Chondrocyte (in vitro differentiated cells): ENCODE data around the gene TNIK. TPM values are rescaled to one million over a fixed set of nuclear protein-coding genes. Genes with fewer than 3 reads are reported as not detected.

Source experiments
- DNase-seq: peaks from one replicate; pipeline ENCODE4 v3.0.0; 2021; ENCODE audit warnings: mixed read lengths, low spot score
- H3K27ac Mint-ChIP-seq: one replicate; pipeline ENCODE4 v1.8.0; 2021; ENCODE audit warnings: mild to moderate bottlenecking, moderate library complexity, mixed read lengths; ENCODE audit not compliant: unreplicated experiment
- H3K27me3 Mint-ChIP-seq: 2 replicates; pipeline ENCODE4 v1.8.0; 2021; ENCODE audit warnings: low read depth, mixed read lengths
- H3K36me3 Mint-ChIP-seq: 2 replicates; pipeline ENCODE4 v1.8.0; 2021; ENCODE audit warnings: low read depth, mixed read lengths
- H3K4me1 Mint-ChIP-seq: 2 replicates; pipeline ENCODE4 v1.8.0; 2021; ENCODE audit warnings: low read depth, mild to moderate bottlenecking, mixed read lengths
- H3K4me3 Mint-ChIP-seq: one replicate; pipeline ENCODE4 v1.8.0; 2021; ENCODE audit warnings: mild to moderate bottlenecking, moderate library complexity, mixed read lengths; ENCODE audit not compliant: unreplicated experiment
- H3K9me3 Mint-ChIP-seq: 2 replicates; pipeline ENCODE4 v1.8.0; 2021; ENCODE audit warnings: low read depth, mixed read lengths
- total RNA-seq: library from RNA; stranded (reverse); gene quantifications from 3 replicates; pipeline ENCODE4 v1.2.1, GENCODE V29; 2021
- TF ChIP-seq, protein P1 (sequence below): fragments of 200-600 bp; sonication (generic); IDR thresholded peaks from 2 replicates; pipeline ENCODE4 v1.5.0; 2021; ENCODE audit warnings: antibody characterized with exemption, mild to moderate bottlenecking, moderate library complexity

TNIK gene
- total RNA-seq, 1 donor from 2014 or later = 17.5 TPM

DNA sequence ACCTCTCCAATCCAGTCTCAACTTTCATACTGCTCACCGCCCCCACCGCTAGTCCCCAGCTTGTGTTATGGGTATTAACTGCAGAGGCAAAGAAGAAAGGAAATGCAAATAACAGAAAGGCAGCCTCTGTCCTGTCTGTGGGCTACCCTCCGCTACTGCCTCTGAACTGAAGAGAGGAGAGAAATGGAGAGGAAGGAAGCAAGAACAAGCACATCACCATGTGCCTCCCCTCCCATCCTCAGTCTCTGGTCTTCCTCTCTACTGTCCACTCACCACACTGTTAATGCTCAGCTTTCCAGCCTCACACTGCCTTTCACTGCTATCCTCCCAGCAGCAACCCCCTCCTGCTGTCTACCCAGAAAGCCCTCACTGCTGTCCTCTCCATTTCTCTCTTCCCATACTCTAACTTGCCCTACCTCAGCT, 294.7 kb downstream of the TNIK start:
- no peaks in the 10 kb centered on the region for H3K27me3 Mint-ChIP-seq
- peaks cover 7% of the 10 kb centered on the region for H3K4me1 Mint-ChIP-seq
- peaks cover 26% of the 10 kb centered on the region for H3K36me3 Mint-ChIP-seq
- H3K4me3 Mint-ChIP-seq = no peak overlapping the region
- DNase-seq = no peak
- H3K27ac Mint-ChIP-seq = no peak overlapping the region
- H3K9me3 Mint-ChIP-seq = peaks cover 6% of the 10 kb centered on the region
- TF ChIP-seq, protein P1, sequence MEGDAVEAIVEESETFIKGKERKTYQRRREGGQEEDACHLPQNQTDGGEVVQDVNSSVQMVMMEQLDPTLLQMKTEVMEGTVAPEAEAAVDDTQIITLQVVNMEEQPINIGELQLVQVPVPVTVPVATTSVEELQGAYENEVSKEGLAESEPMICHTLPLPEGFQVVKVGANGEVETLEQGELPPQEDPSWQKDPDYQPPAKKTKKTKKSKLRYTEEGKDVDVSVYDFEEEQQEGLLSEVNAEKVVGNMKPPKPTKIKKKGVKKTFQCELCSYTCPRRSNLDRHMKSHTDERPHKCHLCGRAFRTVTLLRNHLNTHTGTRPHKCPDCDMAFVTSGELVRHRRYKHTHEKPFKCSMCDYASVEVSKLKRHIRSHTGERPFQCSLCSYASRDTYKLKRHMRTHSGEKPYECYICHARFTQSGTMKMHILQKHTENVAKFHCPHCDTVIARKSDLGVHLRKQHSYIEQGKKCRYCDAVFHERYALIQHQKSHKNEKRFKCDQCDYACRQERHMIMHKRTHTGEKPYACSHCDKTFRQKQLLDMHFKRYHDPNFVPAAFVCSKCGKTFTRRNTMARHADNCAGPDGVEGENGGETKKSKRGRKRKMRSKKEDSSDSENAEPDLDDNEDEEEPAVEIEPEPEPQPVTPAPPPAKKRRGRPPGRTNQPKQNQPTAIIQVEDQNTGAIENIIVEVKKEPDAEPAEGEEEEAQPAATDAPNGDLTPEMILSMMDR = no peak

DNA sequence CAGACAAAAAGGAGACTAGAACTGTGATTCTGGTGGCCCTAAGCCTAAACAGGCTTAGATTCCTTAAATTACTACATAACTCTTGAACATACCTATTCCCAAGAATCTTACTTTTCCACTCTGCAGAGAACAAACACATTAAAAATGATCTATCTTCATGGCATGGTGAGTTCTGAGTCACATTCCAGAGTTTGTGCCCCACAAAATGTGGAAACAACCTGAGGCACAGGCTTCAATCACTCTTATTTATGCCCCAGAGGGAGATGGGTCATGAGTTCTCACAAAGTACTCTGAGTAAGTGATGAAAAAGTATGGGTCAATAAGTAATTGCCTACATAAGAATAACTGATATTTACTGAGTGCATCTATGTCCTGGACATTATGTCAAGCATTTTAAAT, 296.1 kb downstream of the TNIK start:
- no peak overlapping the region for H3K27ac Mint-ChIP-seq
- H3K4me1 Mint-ChIP-seq = peaks cover 7% of the 10 kb centered on the region
- no peaks in the 10 kb centered on the region for H3K27me3 Mint-ChIP-seq
- H3K9me3 Mint-ChIP-seq = peaks cover 6% of the 10 kb centered on the region
- no peak for DNase-seq
- TF ChIP-seq, protein P1 = no peak
- peaks cover 37% of the 10 kb centered on the region for H3K36me3 Mint-ChIP-seq
- no peak overlapping the region for H3K4me3 Mint-ChIP-seq

DNA sequence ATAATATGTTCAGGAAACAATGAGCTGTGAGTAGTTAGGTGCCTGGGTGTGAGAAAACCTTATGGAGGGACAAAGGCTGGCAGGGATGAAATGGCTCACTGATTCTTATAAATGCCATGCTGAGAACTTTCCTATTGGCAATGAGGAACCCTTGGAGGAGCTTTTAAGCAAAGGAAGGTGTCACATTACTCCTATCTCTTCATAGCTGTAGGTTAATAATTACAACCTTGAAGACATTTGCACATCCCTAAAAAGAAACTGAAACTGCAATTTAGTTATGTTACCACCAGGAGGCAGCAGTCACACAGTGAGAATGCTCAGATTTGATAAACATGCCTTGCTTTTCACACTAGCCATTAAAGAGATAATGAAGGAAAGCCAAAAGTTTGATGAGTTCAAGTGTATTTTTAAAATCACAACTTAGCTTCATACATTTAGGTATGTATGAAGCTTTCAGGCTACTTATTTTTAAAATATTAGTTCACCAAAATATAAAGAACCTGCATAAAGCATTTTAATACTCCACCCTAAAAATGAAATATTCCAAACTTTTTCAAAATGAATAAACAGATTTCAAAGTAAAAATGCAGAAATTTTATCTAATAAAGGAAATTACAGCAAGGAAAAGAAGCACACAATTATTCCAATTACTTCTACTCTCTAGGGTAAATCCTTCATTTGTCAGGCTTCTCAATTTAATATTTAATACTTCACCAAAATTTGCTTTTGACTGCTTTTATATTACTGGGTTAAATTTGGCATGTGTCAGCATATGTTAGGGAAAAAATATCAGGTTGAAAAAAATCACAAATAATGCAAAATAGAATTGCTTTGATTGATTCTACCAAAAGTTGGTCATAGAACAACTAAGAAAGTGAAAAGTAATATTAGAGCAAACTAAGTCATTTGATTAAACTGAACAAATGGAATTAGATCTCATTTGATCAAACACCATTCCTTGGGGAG, 296.8 kb downstream of the TNIK start:
- H3K4me1 Mint-ChIP-seq = peaks cover 7% of the 10 kb centered on the region
- H3K4me3 Mint-ChIP-seq = no peak overlapping the region
- H3K27ac Mint-ChIP-seq = no peak overlapping the region
- DNase-seq = no peak
- H3K36me3 Mint-ChIP-seq = peaks cover 43% of the 10 kb centered on the region
- H3K27me3 Mint-ChIP-seq = no peaks in the 10 kb centered on the region
- TF ChIP-seq, protein P1 = peak; percentile 79
- H3K9me3 Mint-ChIP-seq = peaks cover 6% of the 10 kb centered on the region

DNA sequence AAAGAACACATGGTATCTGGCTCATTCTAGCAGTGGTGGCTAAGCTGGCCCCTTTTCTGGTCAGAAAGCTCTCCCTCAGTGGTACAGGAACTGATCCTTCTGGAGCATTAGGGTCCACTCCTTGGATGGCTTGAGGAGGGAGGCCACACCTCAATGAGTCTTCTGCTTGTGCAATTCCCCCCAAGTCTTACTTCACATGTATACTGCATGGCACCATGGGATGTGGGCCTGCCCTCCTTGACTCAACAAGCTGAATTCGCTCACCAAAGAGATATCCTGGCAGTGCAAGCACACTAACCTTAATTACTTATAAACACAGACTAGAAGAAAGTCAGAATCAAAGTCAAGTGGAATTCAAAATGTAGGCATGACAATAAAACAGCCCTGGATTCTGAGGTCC, 299.9 kb downstream of the TNIK start:
- Mint-ChIP-seq H3K36me3 (peaks cover 35% of the 10 kb centered on the region), H3K9me3 (peaks cover 6% of the 10 kb centered on the region), H3K4me3 (no peak overlapping the region), H3K27ac (no peak overlapping the region), H3K4me1 (peaks cover 10% of the 10 kb centered on the region), H3K27me3 (no peaks in the 10 kb centered on the region)
- no peak for DNase-seq
- TF ChIP-seq, protein P1 = no peak

DNA sequence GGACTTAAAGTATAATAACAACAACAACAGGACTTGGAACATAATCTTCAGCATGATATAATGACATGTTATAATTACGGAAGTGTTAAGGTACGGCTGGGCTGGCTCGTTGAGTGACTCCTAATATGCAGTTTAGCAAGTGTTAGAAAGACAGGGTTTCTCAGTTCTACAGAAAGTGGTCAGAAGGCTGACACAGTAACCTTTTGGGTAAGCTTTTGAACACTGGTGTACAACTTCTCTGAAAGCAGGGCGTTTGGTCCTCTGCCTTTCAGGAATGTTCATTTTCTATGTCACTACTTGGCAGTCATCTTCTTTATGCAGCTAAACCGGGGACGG, 300.4 kb downstream of the TNIK start:
- H3K4me3 Mint-ChIP-seq = no peak overlapping the region
- peaks cover 14% of the 10 kb centered on the region for H3K4me1 Mint-ChIP-seq
- H3K9me3 Mint-ChIP-seq = peaks cover 6% of the 10 kb centered on the region
- H3K36me3 Mint-ChIP-seq = peaks cover 34% of the 10 kb centered on the region
- no peak for DNase-seq
- TF ChIP-seq, protein P1 = no peak
- H3K27me3 Mint-ChIP-seq = no peaks in the 10 kb centered on the region
- no peak overlapping the region for H3K27ac Mint-ChIP-seq
